Measurements from ENCODE around the gene SIRT4. TPM values are rescaled to one million over a fixed set of nuclear protein-coding genes. Genes with fewer than 3 reads are reported as not detected.

SIRT4 gene
- total and polyA plus RNA-seq, 2 of the 8 experiments (the other 6 are each of a cell fraction or from before 2014, with no cell fraction given) = 3.8 to 4.1 TPM

GRCh38 chr12:120314220-120314619 is 12.1 kb downstream of the SIRT4 start:
- Histone ChIP-seq H4K20me1 (replicated peaks in 1 of 2; ENCODE audit: control insufficient read depth in 1 of 2, insufficient read depth in 2 of 2, low read length in 2 of 2) (no peaks in the 10 kb centered on the region), H3K56ac (replicated peaks; ENCODE audit: insufficient read length, low read depth, low read length) (no peak overlapping the region), H3K23me2 (ENCODE audit: low read depth, low read length) (peaks cover 3% of the 10 kb centered on the region; the same call in 1 of the 2 replicates), H4K91ac (replicated peaks; ENCODE audit: insufficient read length, low read length) (no peak overlapping the region), H4K5ac (ENCODE audit: insufficient read length, low read depth, low read length) (no peak overlapping the region), H3K4ac (replicated peaks; ENCODE audit: insufficient read length, low read depth, low read length) (no peak overlapping the region), H2BK120ac (replicated peaks; ENCODE audit: low read depth, low read length) (no peak overlapping the region), H3K23ac (ENCODE audit: insufficient read length) (no peak overlapping the region), H3K18ac (ENCODE audit: extremely low read depth, low read length) (no peak overlapping the region), H3K36me3 (ENCODE audit: control insufficient read depth in 2 of 4, insufficient read depth in 4 of 4, low read length in 3 of 4) (no peaks in the 10 kb centered on the region), H3K27me3 (replicated peaks in 1 of 4; ENCODE audit: control insufficient read depth in 3 of 4, extremely low read depth in 1 of 4, insufficient read depth in 3 of 4, low read length in 3 of 4) (no peaks in the 10 kb centered on the region), H2BK20ac (ENCODE audit: low read length) (no peak overlapping the region), H3K4me1 (replicated peaks in 1 of 4; ENCODE audit: control insufficient read depth in 3 of 4, insufficient read depth in 4 of 4, low read length in 3 of 4) (peaks cover 0 to 8% (median 4%) of the 10 kb centered on the region in 4 experiments; a peak in 3 of 7 replicates), H2BK15ac (ENCODE audit: low read length) (no peak overlapping the region), H3K9ac (replicated peaks in 1 of 4; ENCODE audit: extremely low read depth in 1 of 4, low read depth in 3 of 4, low read length in 3 of 4) (no peak overlapping the region), H2AK5ac (ENCODE audit: low read depth, low read length) (no peak overlapping the region), H3K4me3 (ENCODE audit: extremely low read depth in 1 of 4, insufficient read depth in 2 of 4, low read depth in 3 of 4, low read length in 4 of 4) (no peak overlapping the region), H3K9me3 (ENCODE audit: insufficient read depth in 2 of 2, low read depth in 1 of 2, low read length in 1 of 2) (no peaks in the 10 kb centered on the region), H3K27ac (ENCODE audit: low read depth, low read length) (no peak overlapping the region), H3K14ac (ENCODE audit: insufficient read length) (no peak overlapping the region), H2AFZ (ENCODE audit: low read length) (no peak overlapping the region), H4K8ac (ENCODE audit: extremely low read depth, insufficient read depth, low read length) (no peak overlapping the region), H2BK12ac (ENCODE audit: low read depth, low read length) (no peak overlapping the region), H3K79me1 (ENCODE audit: low read depth, low read length) (no peaks in the 10 kb centered on the region), H3K4me2 (ENCODE audit: insufficient read depth in 1 of 2, low read depth in 2 of 2, low read length in 2 of 2) (no peak overlapping the region), H2BK5ac (ENCODE audit: low read depth, low read length) (no peak overlapping the region), H3K79me2 (ENCODE audit: control insufficient read depth in 1 of 2, insufficient read depth in 2 of 2, low read length in 2 of 2) (no peaks in the 10 kb centered on the region)
- TF ChIP-seq RAD21 (IDR thresholded peaks at IDR 0.05 in 1 of 2, conservative IDR thresholded peaks at IDR 0.05 in 1 of 2; ENCODE audit: low read depth in 2 of 2, low read length in 2 of 2) (peak; percentile 18 to 48; a peak in 3 of 4 replicates), CTCF (IDR thresholded peaks at IDR 0.05; ENCODE audit: control extremely low read depth in 1 of 3, insufficient read depth in 1 of 3, low read depth in 1 of 3, low read length in 3 of 3) (peak; percentile 44 to 69 (median 50)), SP1 (IDR thresholded peaks at IDR 0.05; ENCODE audit: low read depth, low read length) (no peak)
- FAIRE-seq = peak; percentile 74
- ChIA-PET CTCF (ENCODE audit: partially characterized antibody) (interaction anchor here (0.5 to 11.0 kb wide), 21 partner anchors 9 to 1584 kb away, joined by 3 to 109 read pairs (median 4); partner anchors contain the start of genes PLA2G1B, PXN, RNU4-1 and RNU4-2), POLR2A (ENCODE audit: partially characterized antibody) (interaction anchor here (0.7 to 8.1 kb wide), 10 partner anchors 9 to 149 kb away, joined by 3 to 102 read pairs (median 4); partner anchors contain the start of genes PXN, RNU4-1, RNU4-2 and RPLP0)
- WGBS, 2 experiments (ENCODE audit: extremely low coverage in 1 of 2, insufficient coverage in 1 of 2, insufficient read length in 1 of 2, insufficient replicate concordance in 2 of 2, low coverage in 1 of 2, low lambda C conversion rate in 2 of 2, missing lambda C conversion rate in 1 of 2) = 56% methylated on average over 5 of the region's 5 CpGs; no CpG with 5 or more reads in 1 of the 2 experiments
- peak in 1 of 2 experiments; percentile 66 for DNase-seq (ENCODE audit: low read depth in 1 of 2, low spot score in 2 of 2)

Data from H1 (cell line).